22Rv1 (cell line): Measurements from ENCODE around the gene AP2A2.

Experiments used
- CTCF ChIP-seq: fragments of 450-650 bp; IDR thresholded peaks from 2 replicates; pipeline ENCODE4 v1.5.1; 2017; ENCODE audit warnings: mild to moderate bottlenecking
- ZFX ChIP-seq: fragments of 450-650 bp; IDR thresholded peaks from 2 replicates; pipeline ENCODE4 v1.6.1; 2017; ENCODE audit warnings: antibody characterized with exemption, borderline replicate concordance

- TF ChIP-seq CTCF = no peak
- no peak for TF ChIP-seq ZFX
Measured at GRCh38 chr11:999009-999408, 73.3 kb downstream of the AP2A2 start.
